Fibroblast of skin of left quadriceps (primary cell): ENCODE data around the gene LRCOL1.

Experiments used
- DNase-seq, 2 experiments: peaks; one replicate each; pipeline ENCODE4 v3.0.0-alpha.2; 2013; ENCODE audit warnings: low read depth in 2 of 2

LRCOL1 gene

GRCh38 chr12:132563911-132564310, 46.5 kb downstream of the LRCOL1 start:
- no peak for DNase-seq

GRCh38 chr12:132562489-132563021, 47.8 kb downstream of the LRCOL1 start:
- no peak for DNase-seq

DNA sequence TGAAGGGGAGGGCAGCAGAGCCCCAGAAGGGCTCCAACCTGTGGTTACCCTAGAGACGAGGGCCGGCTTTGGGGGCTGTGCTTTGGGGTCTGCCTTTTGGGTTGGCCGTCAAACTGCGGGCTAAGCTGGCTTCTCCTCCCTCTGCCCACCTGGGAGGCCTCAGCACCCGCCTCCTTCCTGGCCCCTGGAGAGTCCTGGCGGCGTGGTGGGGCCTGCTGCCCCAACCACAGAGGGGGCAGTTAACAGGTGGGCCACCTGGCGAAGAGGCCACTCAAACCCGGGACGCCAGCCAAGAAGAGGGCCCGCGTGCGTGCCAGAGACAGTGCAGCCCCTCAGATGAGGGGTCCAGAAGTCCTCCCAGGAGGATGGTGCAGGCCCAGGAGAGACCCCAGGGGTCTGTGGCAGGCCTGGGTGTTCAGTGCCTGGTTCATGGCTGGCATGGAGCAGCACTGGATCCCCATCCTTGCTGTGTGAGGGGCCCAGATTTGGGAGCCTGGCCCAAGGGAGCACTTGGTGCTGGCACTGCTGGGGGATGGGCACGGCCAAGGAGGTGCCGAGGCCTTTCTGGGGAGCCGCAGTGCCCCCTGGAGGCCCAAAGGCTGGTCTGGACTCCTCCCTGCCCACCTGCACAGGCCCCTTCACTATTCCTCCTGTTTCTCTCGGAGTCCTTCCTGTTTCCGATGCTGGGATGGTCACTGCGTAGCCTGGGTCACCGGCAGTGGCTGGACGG, 48.8 kb downstream of the LRCOL1 start:
- DNase-seq = no peak

DNA sequence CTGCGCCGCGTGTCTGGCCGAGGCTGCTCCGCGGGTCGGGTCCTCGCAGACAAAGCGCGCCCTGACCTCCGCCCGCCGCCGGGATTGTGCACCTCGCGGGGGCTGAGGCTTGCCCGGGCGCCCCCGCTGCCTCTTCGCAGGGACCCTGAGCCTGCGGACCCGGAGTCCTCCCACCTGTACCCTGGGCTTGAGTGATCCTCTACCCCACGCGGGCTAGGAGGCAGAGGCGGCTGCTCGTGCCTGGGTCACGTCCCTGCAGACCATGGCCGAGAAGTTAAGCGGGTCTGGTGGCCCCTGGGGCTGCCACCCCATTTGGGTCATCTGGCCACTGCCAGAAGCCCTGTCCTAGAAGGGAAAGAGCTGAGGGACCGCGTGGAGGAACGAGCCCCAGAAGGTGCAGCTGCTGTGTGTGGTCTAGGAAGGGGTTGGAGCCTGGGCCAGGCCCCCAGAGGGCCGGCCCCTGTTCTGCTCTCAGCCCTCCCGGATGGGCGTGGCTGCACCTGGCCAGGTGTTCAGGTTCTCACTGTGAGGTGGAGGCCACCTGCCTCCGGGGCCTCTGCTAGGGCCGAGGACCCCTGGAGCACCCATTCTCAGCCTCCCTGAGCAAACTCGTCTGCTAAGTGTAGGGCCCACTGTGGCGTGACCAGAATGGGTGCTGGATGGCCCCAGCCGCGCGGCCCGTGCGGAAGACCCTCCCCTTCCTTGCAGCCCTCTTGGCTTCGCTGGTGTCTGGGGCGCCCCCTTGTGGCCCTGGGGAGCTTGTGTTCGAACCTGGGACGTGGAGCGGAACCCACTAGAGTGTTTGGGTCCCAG, 49.6 kb downstream of the LRCOL1 start:
- peak; percentile 20 to 22 for DNase-seq

DNA sequence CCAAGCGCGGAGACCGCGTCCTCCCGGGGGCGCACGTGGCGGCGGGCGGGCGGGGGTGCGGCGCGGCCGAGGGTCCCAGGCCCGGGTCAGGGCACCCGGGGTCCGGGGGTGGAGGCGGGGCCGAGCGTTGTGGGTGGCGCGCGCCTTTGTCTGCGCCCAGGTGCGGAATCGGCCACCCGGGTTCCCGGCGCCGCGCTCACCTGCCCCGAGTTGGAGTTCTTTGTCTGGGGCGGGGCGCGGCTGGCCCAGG, 50.1 kb downstream of the LRCOL1 start:
- DNase-seq = no peak

GRCh38 chr12:132559652-132560363, 50.6 kb downstream of the LRCOL1 start:
- DNase-seq = peak; percentile 16 to 19

DNA sequence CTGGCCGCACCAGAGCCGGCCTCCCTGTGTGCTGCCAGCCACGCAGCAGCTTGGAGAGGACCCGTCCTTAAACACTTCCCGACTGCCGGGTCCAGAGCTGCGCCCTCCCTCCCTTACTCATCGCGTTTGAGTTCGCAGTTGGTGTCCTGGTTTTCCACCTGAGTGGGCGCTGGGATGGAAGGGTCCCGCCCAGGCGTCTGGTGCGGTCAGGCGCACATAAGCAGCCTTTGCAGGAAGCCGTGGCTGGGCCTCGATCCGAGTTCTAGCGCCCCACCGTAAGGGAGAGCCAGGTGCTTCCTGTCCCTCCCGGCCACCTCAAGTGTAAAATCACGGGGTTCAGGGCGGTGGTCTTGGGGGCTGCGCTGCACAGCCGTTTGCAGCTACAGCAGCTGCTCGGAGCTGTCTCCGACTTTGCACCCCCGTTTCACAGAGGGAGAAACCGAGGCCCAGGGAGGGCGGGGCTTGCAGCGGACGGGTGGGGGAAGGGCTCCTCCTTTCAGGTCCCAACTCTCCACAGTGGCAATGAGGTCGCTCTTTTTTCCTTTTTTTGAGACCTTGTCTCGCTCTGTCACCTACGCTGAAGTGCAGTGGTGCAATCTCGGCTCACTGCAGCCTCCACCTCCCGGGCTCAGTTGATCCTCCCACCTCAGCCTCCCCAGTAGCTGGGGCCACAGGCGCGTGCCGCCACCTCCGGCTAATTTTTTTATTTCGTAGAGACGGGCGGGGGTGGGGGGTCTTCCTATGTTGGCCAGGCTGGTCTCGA, 51.3 kb downstream of the LRCOL1 start:
- DNase-seq = no peak

GRCh38 chr12:132558042-132558856, 52.1 kb downstream of the LRCOL1 start:
- no peak for DNase-seq

- DNase-seq = no peak
These were observed 52.9 kb downstream of the LRCOL1 start for GRCh38 chr12:132557291-132558015.

- DNase-seq = no peak
These were observed 53.6 kb downstream of the LRCOL1 start for GRCh38 chr12:132556801-132557200.

DNA sequence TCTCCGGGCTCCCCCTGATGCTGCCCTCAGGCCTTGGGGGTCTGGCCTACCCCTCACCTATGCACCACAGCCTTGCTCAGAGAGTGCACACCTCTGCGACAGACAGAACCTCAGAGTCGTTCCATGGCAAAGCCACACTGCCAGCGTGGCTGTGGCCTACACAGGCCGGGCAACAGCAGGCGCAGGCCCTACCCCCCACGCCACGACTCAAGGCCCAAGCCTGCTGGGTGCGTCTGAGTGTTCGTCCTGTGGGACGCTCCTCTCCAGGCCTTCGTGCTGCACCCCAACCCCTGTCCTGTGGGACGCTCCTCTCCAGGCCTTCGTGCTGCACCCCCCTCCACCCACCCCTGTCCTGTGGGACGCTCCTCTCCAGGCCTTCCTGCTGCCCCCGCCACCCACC, 54.2 kb downstream of the LRCOL1 start:
- no peak for DNase-seq

DNA sequence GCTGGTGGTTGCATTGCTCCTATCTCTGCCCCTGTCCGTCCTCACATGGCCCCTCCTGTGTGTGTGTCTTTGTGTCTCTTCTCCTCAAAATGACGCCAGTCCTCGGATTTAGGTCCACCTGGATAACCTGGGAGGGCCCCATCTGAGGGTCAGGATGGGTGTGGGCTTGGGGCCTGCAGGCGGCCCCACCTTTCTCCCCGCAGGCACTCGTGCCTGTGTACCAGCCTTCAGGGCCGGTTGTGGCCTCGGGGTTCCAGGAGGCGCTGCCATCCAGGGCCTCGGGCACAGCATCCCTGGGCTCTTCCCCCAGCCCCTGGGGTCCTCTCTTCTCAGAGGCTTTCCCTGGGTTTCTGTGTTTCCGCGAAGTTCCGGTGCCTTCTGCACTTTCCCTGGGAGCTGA, 54.7 kb downstream of the LRCOL1 start:
- no peak for DNase-seq

DNA sequence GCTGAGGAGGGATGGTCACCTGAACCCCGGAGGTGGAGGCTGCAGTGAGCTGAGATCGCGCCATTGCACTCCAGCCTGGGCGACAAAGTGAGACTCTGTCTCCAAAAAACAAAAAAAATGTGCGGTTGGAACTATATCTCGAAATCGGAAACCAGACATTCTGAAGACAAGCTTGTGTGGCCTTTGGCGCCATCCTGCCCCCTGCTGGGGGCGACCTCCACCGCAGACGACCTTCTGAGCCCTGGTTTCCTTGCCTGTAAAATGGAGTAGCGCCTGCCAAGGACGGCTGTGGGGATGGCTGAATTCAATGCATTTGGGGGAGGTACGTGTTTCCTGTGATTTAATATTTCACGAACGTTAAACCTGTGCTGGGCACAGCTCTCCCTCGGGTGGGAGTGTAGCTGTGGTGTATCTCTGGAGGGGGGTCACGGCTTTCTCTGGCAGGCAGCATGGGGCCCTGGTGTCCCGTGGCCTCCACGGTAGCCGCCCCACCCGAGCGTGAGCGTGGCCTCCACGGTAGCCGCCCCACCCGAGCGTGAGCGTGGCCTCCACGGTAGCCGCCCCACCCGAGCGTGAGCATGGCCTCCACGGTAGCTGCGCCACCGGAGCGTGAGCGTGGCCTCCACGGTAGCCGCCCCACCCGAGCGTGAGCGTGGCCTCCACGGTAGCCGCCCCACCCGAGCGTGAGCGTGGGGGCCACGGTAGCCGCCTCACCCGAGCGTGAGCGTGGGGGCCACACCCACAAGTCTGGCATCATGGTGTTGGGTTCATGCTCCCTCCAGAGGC, 55.3 kb downstream of the LRCOL1 start:
- DNase-seq = no peak
